GM18520 (cell line): ENCODE results near the gene ABCA9.
"Not testable (repeated sequence)": the region's sequence is repeated elsewhere in the genome, so short reads cannot be mapped to it uniquely, and the experiment has no call there.

Experiments
- ATAC-seq: cut with Tn5 transposase; IDR thresholded peaks from one replicate; pipeline ENCODE4 v1.9.1; 2021; ENCODE audit not compliant: unreplicated experiment

Gene ABCA9

GRCh38 chr17:68954146-68954896 lies 106.4 kb downstream of the ABCA9 start:
- no peak for ATAC-seq

- ATAC-seq: no peak
Measured at GRCh38 chr17:68953340-68953997, 107.3 kb downstream of the ABCA9 start.

GRCh38 chr17:68950725-68951124 lies 110.0 kb downstream of the ABCA9 start:
- no peak for ATAC-seq

- ATAC-seq: not testable (repeated sequence)
Measured at GRCh38 chr17:68947868-68948267, 112.9 kb downstream of the ABCA9 start.

- no peak for ATAC-seq
Measured at GRCh38 chr17:68944435-68945035, 116.2 kb downstream of the ABCA9 start.

GRCh38 chr17:68943812-68944182 lies 116.9 kb downstream of the ABCA9 start:
- not testable (repeated sequence) for ATAC-seq

GRCh38 chr17:68943123-68943811 lies 117.5 kb downstream of the ABCA9 start:
- ATAC-seq: no peak

- no peak for ATAC-seq
Measured at GRCh38 chr17:68942389-68942788, 118.3 kb downstream of the ABCA9 start.

GRCh38 chr17:68941761-68942160 lies 119.0 kb downstream of the ABCA9 start:
- ATAC-seq: no peak

GRCh38 chr17:68939195-68939594 lies 121.5 kb downstream of the ABCA9 start:
- no peak for ATAC-seq

GRCh38 chr17:68937890-68938514 lies 122.7 kb downstream of the ABCA9 start:
- no peak for ATAC-seq

- ATAC-seq: no peak
Measured at GRCh38 chr17:68927516-68927915, 133.2 kb downstream of the ABCA9 start.

GRCh38 chr17:68924793-68925720 lies 135.7 kb downstream of the ABCA9 start:
- ATAC-seq: no peak
